GM21619 (cell line): ENCODE data around the gene CSNK2A3.

Experiments
- ATAC-seq: cut with Tn5 transposase; IDR thresholded peaks from one replicate; pipeline ENCODE4 v1.9.1; 2021; ENCODE audit not compliant: unreplicated experiment

The CSNK2A3 gene

DNA sequence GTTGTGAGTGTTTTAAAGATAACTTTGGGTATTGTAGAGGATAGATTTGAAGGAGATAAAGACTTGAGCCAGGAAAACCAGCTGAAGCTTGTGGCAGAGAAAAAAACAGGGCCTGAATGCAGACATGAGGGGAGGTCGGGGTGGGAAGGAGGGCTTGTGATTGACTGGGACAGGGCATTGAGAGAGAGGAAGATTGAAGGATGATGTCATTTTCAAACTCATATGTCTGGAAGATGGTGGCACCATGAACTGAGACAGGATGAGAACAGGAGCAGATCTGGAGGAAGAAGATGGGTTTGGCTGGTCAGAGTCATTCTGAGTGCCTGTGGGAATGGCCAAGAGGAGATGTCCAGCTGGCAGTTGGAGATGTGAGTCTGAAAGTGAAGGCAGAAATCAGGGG, 14.7 kb downstream of the CSNK2A3 start:
- no peak for ATAC-seq

DNA sequence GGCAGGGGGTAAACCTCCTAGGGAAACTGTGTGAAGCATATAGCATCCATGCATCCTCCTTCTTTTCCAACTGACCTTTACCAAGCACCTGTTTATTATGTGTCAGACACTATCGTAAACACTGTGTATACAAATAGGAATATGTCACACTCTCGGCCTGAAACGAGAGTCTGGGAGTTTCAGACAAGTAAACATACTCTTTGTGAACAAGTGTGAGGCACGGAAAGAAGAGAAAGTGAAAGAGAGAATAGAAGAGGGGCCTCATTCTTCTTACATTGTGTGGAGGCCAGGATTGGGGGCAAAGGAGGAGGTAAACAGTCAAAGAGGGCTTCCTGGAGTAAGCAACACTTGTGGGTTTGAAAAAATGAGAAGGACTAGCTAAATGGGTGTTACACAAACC, 16.4 kb downstream of the CSNK2A3 start:
- no peak for ATAC-seq

DNA sequence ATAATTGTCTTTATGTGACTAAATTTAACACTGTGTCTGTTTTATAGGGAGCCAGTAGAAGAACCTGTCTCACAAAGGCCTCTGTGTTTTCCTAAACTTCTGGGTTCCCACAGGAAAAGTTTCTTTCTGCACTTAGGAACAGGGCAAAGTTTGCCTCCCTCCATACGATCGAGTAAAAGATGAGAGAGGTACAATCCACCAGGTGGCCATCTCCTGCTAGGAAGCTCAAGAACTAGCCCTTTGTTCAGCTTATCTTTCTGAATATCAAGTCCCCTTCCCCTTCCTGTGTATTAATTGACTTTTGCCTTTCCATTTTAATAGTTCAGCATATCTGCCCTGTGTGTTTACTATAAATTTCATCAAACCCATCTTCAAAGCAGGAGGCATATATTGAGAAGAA, 18.0 kb downstream of the CSNK2A3 start:
- no peak for ATAC-seq

DNA sequence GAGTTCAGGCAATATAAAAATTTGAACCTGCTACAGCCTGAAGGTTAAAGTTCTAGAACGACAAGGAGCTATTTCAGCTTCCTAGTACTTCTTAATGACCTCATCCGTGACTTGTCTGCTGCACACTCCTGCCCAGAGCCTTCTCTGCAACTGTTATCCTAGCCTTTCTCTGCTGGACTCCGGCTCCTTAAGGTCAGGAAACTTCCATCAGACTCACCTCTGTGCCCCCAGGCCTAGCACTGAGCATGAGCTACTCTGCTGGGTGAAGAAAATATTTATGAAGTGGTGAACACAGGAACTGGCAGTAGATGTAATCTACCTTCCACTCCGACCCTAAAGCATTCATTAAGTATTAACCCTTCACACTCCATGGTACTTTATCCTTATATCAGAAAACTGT, 18.4 kb downstream of the CSNK2A3 start:
- no peak for ATAC-seq

DNA sequence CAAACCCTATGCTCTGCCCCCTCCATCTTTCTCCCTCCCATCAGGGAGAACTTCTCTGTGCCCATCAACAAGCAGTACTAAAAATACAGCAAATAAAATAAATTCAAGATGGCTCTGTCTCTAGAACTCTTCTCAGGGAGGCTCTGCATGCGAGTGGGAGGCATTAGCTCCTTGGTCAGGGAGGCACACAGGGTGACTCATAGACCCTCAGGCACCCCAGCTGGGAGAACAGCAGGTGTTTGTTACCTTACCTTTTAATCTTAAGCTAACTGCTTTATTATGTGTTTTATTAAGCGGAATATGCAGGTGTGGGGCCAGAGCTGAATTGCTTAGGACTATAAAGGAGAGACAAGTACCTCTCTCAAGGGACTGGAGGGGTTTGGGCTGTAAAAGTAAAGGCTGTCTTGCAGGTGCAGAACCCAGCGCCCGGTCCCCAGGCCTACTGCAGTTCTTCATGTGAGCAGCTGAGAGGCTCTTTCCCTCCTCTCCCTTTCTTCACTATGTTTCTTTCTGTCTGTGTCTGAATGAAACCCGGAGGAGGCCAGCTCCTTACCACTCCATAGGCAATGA, 20.8 kb downstream of the CSNK2A3 start:
- ATAC-seq, result no peak

DNA sequence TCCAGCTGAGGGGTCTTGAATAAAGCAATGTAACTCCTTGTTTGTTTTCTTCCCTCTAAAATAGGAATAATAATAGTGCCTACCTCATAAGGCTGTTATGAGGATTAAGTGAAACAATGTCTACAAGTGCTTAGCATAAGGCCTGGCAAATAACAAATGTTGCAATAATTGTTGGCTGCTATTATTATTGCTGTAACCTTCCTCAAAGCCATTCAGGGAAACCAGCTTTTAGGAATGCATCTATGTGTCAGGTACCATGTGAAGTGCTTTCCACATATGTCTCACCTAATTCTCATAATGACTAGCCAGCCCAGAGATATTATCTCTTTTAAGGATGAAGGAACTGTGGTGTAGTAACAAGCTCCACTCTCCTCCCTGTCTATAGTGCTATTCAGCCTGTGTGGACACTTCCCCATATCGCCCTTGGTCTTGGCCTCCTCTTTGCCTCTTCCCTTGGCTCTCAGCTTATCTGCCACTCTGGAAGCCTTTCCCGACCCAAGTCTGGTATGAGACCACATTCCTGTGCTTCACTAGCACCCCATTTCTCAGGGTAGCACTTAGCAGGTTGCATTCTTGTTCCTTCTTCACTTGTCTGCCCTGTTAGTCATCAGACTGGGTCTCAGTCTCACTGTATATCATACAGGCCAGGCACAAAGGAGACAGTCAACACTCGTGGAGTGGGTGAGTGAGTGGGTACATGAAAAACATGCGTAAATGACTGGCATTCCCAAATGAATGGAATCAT, 23.8 kb downstream of the CSNK2A3 start:
- no peak for ATAC-seq

DNA sequence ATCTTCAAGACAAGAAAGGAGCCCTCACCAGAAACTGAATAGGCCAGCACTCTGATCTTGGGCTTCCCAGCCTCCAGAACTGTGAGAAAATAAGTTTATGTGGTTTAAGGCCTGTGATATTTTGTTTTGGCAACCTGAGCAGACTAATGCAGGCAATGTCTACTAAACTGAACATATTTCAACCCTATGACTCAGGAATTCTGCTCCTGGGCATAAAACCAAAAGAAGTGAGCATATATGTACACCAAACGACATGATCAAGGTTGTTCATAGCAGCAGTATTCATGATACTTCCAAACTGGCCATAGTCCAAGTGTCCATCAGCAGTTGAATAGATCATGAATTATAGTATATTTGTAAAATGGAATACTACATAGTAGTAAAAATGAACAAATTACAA, 29.0 kb downstream of the CSNK2A3 start:
- no peak for ATAC-seq

DNA sequence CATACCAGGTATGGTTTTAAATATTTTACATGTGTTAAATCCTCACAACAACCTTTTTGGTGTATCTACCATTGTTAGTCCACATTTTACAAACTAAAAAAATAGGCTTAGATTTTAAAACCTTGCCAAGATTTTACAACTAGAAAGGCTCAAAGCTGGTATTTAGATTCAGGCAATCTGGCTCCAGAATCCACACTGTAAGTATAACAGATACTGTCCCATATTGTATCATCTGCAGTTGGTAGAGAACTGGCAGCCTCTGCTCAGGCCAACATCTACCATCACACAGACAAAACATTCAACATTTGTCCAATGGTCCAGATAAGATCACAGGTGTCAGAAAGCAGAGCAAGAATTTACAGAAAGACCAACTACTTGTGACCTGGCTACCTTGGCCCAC, 30.9 kb downstream of the CSNK2A3 start:
- no peak for ATAC-seq

DNA sequence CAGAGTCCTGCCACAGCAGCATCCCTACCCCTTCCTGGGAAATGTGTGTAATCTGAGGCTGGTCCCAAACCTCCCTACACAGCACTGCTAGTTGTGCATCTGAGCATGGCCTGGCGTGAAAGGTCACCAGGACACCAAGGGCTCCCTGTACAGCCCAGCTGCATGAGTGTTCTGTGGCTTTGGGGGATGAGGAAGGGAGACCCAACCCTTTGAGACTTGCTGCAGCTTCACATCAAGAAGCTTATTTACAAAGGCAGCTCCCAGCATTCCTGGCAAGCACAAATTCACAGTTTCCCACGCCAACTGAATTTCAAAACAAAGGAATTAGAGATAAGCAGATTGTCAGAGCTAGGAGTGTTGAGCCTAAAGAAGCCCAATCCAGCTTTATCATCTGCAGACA, 32.2 kb downstream of the CSNK2A3 start:
- no peak for ATAC-seq

DNA sequence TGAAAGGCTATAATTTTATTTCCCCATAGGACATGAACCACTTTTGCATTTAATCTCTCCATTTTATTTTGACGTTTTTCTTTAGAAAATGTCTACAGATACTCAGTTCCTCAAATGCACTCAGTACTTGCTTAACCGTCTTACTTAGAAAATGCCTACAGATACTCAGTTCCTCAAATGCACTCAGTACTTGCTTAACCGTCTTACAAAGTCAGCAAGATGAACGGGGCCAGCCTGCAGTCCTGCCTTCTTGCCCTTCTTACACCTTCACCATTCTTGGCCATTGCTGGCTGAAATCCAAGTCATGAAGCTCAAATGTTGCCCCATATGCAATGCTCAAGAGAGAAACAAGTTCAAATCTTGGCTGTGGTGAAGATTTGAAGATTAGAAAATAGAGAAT, 34.1 kb downstream of the CSNK2A3 start:
- no peak for ATAC-seq

DNA sequence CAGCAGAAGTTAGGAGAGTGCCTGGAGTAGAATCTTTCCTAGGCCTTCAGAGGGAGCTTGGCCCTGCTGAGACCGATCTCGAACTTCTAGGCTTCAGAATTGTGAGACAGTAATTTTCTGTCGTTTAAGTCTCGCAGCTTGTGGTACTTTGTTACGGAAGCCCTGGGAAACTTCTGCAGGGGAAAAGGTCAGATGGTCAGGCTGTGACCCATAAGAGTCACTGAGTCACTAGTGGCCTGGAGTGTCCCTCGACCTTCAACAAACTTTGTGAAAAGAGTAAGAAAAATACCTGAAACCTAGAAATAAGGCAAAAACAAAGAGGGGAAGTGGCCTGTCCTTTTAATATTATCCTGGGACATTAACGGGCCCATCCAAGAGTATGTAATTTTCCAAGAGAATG, 34.6 kb downstream of the CSNK2A3 start:
- ATAC-seq, result no peak

DNA sequence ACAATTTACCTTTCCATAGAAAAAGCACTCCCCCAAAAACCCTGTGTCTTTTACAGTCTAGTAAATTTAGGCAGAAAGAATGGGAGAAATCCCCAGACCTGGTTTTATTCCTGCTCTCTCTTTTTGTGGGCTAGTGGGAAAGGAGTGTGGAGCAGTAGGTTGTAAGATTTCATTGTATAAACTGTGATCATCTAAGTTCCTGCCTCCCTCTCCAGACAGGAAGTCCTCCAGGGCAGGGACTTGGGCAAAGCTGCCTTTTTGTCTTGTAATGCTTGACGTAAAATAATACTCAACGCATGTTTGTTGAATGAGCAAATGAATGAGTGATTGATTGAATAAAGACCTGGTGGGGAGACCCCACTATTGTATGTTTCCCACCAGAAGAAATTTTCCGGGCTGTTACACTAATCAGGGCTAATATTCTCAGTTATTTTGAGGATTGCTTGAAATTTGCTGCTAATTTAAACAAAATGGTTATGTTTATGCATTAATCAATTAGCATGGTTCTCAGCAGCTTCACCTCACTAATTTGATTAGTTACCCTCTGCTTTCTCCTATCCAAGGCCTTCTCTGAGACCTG, 36.3 kb downstream of the CSNK2A3 start:
- no peak for ATAC-seq

DNA sequence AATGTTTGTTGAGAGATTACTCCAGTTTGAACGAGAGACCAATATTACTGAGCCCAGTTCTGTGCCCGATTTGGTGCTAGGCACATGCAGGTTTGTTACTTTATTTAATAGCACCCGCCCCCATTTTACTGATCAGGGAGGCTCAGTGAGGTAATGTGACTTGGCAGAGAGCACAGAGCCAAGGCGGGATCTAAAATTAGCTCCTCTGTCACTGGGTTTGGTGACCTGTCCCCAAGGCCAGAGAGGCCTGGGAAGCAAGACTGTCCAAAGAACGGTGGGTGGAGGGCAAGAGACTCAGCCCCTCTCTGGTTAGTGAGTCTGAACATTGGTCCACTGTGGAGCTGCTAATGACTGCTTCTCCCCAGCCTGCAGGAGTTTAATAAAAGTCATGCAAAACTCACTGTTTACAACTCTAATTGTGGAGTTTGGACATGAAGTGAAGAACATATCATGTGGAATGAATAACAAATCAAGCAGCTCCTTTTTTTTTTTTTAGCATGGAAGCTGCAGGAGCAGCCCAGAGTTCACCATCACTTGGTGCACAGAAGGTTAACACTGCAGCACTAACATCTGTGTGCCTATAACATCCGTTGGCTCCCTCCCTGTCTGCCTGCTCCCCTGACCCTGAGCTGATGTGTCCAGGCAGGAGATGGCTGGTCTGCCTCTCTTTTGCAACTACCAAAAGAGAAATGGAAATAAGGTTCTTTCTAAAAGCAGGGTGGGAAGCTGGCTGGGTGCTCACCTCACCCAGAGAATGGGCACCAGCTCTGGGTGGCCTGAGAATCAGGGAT, 39.0 kb downstream of the CSNK2A3 start:
- no peak for ATAC-seq

DNA sequence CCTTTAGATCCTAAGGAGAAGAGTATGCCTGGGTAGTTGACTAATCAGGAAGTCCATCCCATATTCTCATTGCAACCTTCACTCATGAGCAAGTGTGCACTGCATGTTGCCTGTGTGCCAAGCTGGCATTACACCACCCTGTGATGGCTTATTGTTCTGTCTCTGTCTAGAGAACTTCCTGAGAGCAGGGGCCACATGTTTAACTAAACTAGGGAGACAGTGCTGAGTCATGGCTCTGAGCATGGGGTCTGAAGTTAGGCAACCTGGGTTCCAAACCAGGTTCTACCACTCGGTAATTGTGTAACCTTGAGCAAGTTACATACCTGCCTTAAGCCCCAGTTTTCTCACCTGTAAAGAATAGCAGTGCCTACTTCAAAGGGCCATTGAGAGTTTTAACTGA, 39.6 kb downstream of the CSNK2A3 start:
- ATAC-seq, result no peak

DNA sequence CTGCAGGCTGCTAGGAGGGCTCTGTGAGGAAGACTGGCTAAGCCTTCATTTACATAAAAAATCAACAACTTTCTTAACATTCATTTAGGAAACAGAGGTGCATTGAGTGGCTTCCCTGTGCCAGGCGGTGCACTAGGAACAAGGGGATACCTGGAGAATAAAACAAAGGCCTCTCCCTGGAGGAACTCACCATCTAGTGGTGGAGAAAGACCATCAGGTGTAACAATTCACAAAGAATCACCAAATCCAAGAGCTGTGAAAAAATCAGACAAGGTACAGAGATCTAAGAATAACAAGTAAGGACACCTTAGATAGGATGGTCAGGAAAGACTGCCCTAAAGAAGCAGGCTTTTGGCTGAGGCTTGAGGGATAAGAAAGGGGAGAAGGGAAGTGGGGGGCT, 40.3 kb downstream of the CSNK2A3 start:
- ATAC-seq, result no peak

DNA sequence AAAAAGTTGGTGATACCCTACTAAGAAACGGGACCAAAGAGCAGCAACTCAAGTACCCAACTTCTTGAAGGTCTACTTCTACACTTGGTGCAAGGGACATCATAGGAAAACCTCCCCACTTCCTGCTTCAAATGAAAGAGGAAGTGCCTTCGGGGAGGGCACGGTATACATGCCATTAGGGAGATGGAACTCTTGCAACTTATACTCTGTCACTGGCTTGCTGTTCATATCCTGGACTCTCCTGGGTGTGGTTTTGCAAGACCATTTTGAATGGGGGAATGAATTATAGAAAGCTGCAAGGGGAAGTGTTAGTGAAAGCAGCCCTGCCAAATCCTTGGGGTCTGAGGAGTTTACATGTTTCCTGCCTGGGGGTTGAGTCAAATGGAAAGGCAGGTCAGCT, 41.9 kb downstream of the CSNK2A3 start:
- no peak for ATAC-seq

DNA sequence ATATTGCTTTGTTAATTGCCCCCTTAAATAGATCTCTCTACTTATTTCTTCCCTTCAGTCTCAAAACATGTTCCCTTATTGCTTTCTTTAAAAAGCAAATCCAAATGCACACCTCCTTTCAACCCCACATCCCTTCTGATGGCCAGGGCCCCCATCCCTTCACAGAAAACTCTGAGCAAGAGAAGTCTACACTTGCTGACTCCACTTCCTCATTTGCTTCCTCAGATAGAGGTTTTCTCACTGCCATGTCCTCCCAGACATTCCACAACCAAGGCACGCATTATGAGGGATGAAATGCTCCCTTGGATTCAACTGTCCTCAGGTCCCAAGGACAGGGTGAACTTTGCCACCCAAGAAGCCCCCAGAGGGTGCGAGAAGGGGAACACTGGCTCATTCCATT, 43.1 kb downstream of the CSNK2A3 start:
- ATAC-seq, result no peak

DNA sequence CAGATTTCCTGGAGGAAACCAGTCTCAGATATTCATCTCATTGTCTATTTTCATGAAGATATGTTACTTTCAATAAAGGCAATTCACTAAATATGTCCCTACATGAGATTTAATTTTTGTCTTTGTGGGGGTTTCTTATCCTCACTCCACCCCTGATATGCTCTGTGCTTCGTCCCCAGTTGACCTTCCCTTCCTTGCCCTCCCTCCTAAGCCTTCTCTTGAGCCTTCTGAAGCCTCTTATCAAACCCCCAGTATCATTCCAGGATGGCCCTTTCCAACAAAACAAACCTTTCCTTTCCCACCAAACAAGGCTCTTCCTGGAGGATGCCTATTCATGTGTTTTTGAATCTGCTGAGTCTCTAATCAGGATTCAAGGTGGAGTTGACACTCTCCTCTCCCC, 44.8 kb downstream of the CSNK2A3 start:
- ATAC-seq, result no peak

DNA sequence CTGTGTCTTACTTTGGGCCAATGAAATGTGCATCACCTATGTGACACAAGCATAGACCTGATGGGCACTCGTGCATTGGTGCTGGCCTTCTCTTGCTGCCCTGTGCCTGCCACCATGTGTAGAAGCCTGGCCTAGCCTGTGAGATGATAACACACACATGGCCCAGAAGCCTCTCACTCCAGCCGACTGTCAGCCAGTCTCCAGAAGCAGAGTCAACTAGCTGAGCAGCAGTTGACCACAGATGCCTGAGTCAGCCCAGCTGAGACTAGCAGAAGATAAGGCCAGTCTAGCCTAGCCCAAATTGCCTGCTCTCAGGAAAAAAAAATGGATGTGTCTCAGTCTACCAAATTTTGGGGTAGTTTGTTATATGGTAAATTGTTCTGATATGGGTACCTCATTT, 46.2 kb downstream of the CSNK2A3 start:
- ATAC-seq, result no peak

DNA sequence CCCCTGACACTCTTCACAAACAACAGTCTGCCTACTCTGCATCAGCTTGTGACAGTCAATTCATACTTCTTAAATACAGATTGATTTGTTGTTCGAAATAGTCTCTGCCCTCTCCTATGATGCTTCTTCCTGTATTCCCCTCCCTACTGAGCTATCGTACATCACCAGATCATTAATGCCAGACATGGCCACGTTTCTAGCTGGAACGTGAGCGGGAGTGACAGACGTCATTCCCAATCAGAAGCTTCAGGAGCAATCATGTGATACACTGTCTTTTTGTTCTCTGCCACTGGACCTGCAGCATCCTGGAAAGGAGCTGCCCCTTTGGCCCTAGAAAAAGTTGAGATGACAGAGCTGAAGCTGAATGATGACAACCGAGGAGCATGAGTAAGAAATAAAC, 48.5 kb downstream of the CSNK2A3 start:
- ATAC-seq, result no peak

DNA sequence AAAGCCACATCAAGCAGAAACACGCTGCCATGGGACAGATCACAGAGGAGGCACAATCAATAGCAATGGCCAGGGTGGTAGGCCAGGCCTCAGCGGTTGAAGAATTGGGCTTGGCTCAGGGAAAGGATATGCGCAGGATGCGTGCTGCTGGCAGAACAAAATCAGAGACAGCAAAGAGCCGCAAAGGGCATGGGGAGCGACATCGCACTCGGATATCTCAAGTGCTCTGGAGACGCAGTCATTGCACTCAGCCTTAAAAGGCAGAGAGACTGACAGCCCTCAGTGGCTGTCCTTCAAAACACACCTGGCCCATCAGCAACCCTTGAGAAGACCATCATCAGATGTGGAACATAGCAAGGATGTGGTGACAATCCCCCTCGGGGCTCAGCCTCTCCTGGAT, 50.5 kb downstream of the CSNK2A3 start:
- no peak for ATAC-seq
